Fibroblast of the conjunctiva (primary cell): ENCODE results near the gene NT5DC4.
"Not testable (repeated sequence)": the region's sequence is repeated elsewhere in the genome, so short reads cannot be mapped to it uniquely, and the experiment has no call there.

Experiments used
- DNase-seq: peaks from one replicate; pipeline ENCODE4 v3.0.0-alpha.2; 2010; ENCODE audit warnings: low read depth

The NT5DC4 gene

GRCh38 chr2:112699984-112700667, 20.7 kb upstream of the NT5DC4 start:
- DNase-seq: no peak

GRCh38 chr2:112701052-112701451, 19.8 kb upstream of the NT5DC4 start:
- no peak for DNase-seq

GRCh38 chr2:112703684-112704083, 17.1 kb upstream of the NT5DC4 start:
- DNase-seq: no peak

GRCh38 chr2:112705575-112705974, 15.2 kb upstream of the NT5DC4 start:
- no peak for DNase-seq

GRCh38 chr2:112706170-112706664, 14.6 kb upstream of the NT5DC4 start:
- no peak for DNase-seq

GRCh38 chr2:112706947-112707346, 13.9 kb upstream of the NT5DC4 start:
- not testable (repeated sequence) for DNase-seq

- DNase-seq: no peak
Measured at GRCh38 chr2:112708968-112709367, 11.9 kb upstream of the NT5DC4 start.

- DNase-seq: no peak
Measured at GRCh38 chr2:112709703-112710102, 11.1 kb upstream of the NT5DC4 start.

- no peak for DNase-seq
Measured at GRCh38 chr2:112710956-112711750, 9.7 kb upstream of the NT5DC4 start.

GRCh38 chr2:112712465-112712864, 8.4 kb upstream of the NT5DC4 start:
- DNase-seq: no peak

- no peak for DNase-seq
Measured at GRCh38 chr2:112712903-112713584, 7.8 kb upstream of the NT5DC4 start.

GRCh38 chr2:112713585-112713925, 7.3 kb upstream of the NT5DC4 start:
- no peak for DNase-seq

- no peak for DNase-seq
Measured at GRCh38 chr2:112713926-112714325, 6.9 kb upstream of the NT5DC4 start.

GRCh38 chr2:112714331-112714730, 6.5 kb upstream of the NT5DC4 start:
- no peak for DNase-seq

- DNase-seq: no peak
Measured at GRCh38 chr2:112714836-112715631, 5.8 kb upstream of the NT5DC4 start.

- DNase-seq: not testable (repeated sequence)
Measured at GRCh38 chr2:112716094-112716493, 4.7 kb upstream of the NT5DC4 start.

- not testable (repeated sequence) for DNase-seq
Measured at GRCh38 chr2:112716826-112717352, 3.9 kb upstream of the NT5DC4 start.

- no peak for DNase-seq
Measured at GRCh38 chr2:112718863-112719370, 1.9 kb upstream of the NT5DC4 start.

- no peak for DNase-seq
Measured at GRCh38 chr2:112721819-112722522, 1.2 kb downstream of the NT5DC4 start.

- DNase-seq: no peak
Measured at GRCh38 chr2:112722816-112723546, 2.2 kb downstream of the NT5DC4 start.
